Ishikawa (cell line): ENCODE results near the gene TCF4.

Source experiments
- CEBPB ChIP-seq: IDR thresholded peaks from 2 replicates; pipeline ENCODE4 v1.6.1; 2012
- CREB1 ChIP-seq: IDR thresholded peaks from 2 replicates; pipeline ENCODE4 v1.6.1; 2012; ENCODE audit warnings: low read depth
- EGR1 ChIP-seq: IDR thresholded peaks from 2 replicates; pipeline ENCODE4 v1.6.1; 2012
- EP300 ChIP-seq: IDR thresholded peaks from 2 replicates; pipeline ENCODE4 v1.6.1; 2012; ENCODE audit warnings: borderline replicate concordance
- NFIC ChIP-seq: IDR thresholded peaks from 2 replicates; pipeline ENCODE4 v1.6.1; 2012
- TAF1 ChIP-seq: IDR thresholded peaks from 2 replicates; pipeline ENCODE4 v1.6.1; 2012; ENCODE audit warnings: low read depth, mild to moderate bottlenecking
- YY1 ChIP-seq: IDR thresholded peaks from 2 replicates; pipeline ENCODE4 v1.6.1; 2012; ENCODE audit warnings: low read depth

DNA sequence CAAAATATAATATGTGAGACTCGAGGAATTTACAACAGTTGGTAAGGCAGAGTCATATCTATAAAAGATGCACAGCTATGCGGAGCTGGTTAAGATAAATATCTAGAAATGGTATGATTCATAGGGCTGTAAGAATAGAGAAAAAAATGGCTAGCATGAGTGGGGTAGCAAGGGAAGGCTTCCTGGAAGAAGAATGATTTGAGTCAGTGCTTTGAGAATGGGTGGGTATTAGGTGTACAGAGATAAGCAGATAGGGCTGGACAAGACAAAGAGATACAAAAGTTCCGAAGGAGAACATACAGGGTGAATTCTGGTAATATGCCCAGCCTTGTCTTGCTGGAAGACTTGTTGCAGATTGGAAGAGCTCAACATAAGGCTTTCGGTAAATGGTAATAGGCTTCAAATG is 337.2 kb downstream of the TCF4 start:
- no peak for TF ChIP-seq CREB1
- no peak for TF ChIP-seq TAF1
- no peak for TF ChIP-seq EGR1
- no peak for TF ChIP-seq YY1
- TF ChIP-seq NFIC = no peak
- TF ChIP-seq EP300 = no peak
- no peak for TF ChIP-seq CEBPB
